Left forelimb (tissue), 1 donor: Measurements from ENCODE around the gene KRTAP29-1.
"Not testable (repeated sequence)": the region's sequence is repeated elsewhere in the genome, so short reads cannot be mapped to it uniquely, and the experiment has no call there.

Experiments
- DNase-seq: peaks from one replicate; pipeline ENCODE4 v3.0.0-alpha.2; 2018; ENCODE audit warnings: low spot score

KRTAP29-1 gene, protein sequence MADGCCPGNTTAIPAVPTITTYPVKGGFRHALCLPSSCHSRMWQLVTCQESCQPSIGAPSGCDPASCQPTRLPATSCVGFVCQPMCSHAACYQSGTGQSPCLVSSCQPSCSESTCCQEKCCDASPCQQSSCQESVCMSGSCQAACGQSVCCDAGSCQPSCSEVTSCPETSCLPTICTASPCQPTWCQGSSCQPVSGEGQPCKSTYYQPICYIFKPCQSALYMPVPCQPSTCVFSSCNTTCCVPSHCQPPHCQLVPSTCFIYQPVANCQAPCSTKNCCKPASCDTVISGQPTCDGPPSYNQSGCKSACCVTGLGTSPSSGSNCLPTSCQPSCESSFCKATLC

DNA sequence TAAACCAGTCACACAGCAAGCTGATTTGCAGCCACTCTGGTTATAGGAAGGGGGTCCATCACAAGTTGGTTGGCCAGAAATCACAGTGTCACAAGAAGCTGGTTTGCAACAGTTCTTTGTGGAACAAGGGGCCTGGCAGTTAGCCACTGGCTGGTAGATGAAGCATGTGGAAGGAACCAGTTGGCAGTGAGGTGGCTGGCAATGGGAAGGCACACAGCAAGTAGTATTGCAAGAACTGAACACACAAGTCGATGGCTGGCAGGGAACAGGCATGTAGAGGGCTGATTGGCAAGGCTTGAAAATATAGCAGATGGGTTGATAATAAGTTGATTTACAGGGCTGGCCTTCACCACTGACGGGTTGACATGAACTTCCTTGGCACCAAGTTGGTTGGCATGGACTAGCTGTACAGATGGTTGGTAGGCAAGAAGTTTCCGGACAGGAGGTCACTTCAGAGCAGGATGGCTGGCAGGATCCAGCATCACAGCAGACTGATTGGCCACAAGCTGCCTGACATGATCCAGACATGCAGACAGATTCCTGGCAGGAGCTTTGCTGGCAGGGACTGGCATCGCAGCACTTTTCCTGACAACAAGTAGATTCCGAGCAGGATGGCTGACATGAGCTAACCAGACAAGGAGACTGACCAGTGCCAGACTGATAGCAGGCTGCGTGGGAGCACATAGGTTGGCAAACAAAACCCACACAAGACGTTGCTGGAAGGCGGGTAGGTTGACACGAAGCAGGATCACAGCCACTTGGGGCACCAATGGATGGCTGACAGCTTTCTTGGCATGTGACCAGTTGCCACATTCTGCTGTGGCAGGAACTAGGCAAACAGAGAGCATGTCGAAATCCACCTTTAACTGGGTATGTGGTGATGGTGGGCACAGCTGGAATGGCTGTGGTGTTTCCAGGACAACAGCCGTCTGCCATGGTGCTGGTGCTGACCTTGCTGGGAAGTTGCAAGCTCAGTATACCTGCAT, at the start of gene KRTAP29-1:
TSS of gene KRTAP29-1 (minus strand) at position 936 of the 986 bp plus-strand sequence. CDS start at position 936, 0 bp downstream.
- DNase-seq, result no peak

DNA sequence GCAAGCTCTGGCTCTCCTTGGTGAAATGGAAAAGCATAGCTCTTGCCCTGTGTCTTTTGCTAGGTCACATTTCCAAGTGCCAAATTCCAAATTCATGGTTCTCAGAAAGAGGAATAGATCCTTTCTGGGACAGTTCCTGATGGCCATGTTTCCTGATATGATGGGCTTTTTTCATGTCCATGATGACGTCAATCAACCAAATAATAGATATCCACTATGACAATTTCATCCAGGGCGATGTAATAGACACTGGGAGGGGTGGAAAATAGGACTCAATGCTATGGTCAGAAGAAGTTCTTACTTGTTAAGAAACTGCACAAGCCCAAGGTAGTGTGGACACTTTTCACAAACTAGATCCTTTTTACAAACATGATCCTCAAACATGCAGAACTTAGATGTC, 48.5 kb upstream of the KRTAP29-1 start:
- no peak for DNase-seq

DNA sequence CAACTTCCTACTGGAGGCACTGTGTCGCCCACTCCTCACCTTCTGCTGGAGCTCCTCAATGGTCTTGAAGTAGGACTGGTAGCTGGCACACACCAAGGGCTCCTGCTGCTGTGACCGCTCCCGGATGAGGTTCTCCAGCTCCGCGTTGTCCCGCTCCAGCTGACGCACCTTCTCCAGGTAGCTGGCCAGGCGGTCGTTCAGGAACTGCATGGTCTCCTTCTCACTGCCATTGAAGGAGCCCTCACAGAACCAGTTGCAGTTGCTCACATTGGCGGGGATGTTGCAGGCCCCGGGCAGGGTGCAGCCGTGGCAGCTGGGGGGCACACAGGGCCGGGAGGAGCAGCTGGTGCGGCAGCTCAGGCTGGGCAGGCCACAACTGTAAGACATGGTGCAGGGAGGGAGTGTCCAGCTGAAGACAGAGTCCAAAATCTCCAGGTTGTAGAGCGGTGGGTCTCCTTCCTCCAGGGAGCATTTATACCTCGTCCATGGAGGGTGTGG, 47.8 kb upstream of the KRTAP29-1 start, which contains the start of gene KRT33A:
TSS of gene KRT33A (minus strand) at position 448 of the 498 bp plus-strand sequence. CDS start at position 387, 61 bp downstream.
- DNase-seq, result not testable (repeated sequence)

DNA sequence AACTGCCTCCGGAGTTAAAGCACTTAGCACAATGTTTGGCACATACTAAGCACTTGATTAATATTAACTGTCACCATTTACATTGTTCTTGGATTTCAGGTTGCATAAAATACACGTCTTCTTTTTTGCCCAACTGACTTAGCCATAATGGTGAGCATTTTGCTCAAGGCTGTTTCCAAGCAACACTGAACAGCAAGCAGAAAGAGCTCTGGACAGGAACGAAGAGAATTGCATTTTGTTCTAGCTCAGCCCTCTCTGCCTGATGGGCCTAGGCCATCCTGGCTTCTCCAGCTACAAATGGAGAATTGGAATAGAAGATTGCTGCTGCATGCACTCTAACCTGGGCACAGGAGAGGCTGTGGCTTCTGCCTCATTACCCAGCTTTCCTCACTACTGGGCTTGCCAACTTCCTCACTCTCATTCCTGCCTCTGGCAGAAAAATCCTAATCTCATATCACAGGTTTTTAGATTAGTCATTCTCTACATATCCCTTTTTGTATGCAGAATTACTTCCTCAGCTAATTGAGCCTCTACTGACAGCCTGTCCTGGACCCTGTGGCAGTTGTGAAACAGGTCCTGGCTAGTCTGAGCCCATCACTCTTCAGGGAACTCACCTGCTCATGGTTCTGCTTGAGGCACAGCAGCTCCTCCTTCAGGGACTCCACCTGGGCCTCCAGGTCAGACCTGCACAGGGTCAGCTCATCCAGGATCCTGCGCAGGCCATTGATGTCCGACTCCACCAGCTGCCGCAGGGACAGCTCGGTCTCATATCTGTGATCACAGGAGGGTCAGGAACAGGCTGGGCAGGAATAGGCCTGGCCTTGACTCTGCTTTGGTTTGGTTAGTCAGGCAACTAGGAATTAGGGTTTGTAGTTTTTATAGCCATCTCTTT, 45.5 kb upstream of the KRTAP29-1 start:
- no peak for DNase-seq

DNA sequence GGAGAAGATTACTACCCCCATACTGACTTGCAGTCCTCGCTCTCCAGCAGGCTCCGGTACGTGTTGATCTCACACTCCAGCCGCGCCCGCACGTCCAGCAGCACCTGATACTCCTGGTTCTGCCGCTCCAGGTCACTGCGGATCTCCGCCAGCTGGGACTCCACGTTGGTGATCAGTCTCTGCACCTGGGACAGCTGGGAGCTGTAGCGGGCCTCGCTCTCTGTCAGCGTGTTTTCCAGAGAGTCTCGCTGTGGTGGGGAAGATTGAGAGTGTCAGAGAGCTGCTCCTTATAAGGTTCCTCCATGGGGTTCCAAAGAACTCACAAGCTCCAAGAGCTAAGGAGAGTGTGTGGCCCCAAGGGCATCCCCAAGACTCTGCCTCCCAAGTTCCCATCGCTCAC, 43.8 kb upstream of the KRTAP29-1 start:
- DNase-seq, result not testable (repeated sequence)

DNA sequence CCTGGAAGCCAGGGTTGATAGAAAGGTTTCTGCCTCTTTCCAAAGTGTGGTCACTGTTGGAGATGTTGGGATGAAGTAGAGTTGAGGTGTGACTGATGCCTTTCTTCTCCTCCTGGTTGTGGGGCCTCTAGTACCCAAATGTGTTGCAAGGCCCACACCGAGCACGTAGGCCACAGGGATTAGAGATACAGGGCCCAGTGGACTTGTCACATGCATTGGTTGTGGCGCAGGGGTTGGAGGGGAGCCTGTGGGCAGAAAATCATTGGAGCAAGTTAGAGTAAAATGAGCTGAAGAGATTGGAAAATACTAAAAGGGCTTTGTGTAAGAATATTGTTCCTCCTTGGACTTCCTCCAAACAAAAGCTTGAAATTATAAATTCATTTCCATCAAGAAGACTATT, 43.3 kb upstream of the KRTAP29-1 start:
- DNase-seq, result no peak

DNA sequence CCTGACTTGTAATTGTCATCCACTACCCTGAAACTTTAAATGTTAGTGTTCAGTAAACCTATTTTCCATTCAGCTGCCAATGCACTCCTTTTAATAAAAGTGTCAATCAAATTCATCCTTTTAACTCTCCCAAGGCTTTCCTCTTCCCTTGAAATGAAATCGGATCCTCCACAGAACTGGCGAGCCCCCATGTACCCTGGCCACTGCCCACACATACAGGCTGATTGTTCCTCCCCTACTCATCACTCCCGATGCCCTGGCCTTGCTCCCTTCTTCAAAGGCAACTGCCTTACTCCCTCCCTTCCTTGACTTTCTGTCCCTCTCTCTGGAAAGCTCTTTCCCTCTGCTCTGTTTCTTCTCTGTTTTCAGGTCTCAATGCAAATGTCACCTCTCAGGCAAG, 40.4 kb upstream of the KRTAP29-1 start:
- no peak for DNase-seq

DNA sequence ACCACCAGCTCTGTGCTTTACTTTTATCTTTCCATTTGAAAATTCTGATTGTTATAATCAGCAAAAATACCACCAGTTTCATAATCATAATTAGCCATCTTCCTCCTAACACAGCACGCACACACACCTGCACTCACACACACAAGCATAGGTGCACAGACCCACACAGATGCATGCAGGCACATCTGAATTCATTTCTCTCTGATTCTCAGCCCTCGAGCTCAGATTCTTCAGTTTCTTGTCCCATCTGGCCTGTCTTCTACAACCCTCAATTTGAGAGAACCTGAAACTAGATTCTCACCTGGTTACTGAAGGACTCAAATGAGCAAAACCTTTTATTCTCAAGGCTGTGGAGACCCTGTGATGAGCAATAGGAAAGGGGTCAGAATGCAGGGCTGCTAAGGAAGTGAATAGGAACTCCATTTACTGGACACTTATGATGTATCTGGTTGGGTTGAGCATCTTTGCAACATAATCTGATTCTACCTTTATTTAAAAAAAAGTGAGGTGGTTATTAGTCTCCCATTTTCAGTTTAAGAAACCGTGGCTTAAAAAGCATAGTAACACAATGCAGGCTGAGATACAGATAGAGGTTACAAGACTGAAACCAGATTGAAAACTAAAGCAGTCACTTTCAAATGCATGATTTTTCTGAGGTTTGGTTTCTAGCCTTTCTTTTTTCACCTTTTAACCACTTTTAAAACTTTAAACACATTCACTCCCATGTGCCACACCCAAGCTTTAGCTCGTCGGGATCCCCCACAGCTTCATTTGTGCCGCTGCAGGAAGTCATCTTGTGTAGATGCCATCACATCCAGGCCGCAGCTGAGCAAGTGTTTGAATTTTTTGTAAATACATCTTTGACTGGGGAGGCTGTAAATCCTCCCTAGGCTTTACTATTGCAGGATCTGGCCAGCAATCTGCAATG, 38.5 kb upstream of the KRTAP29-1 start:
- DNase-seq, result no peak

DNA sequence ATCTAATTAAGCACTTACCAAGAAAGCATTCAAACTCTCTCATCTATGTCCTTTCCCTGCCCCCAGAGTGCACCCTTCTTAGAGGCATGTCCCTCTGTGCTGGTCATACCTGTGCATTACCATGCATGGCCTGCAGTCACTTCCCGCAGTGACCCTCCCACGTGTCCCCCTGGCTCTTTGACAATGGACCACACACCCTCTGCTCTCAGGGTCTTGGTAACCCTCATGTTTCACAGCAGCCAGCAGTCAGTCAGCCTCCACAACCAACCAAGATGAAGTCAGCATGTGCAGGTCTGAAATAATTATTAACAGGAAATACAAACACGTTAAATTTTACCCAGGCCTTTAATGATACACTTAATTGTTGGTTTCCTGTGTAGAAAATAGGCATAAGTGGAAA, 37.8 kb upstream of the KRTAP29-1 start:
- no peak for DNase-seq

DNA sequence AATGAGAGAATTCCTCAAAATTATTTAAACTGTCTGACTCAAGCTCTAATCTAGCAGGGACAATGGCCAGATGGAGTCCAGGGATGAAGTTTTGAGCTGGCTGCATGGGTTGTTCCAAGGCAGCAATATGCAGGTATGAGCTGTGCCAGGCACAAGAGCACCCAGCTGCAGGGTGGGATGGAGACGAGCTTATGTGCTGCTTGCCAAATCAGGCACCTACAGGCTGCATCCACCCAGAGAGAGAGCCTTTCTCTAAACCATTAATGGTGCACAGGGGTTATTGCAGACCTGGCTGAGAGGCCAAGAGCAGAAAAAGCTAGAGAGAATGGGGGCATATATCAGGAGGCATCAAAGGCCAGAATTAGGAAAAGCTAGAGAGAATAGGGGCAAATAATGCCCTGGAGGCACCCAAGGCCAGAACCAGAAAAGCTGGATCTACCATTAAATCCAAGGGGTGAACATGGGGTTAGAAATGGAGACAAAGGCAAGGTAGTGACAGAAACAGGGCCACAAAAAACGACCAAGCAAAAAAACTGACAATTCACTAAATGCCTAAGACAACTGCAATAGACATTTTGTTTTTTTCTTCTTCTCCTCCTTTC, 37.0 kb upstream of the KRTAP29-1 start:
- DNase-seq, result no peak

DNA sequence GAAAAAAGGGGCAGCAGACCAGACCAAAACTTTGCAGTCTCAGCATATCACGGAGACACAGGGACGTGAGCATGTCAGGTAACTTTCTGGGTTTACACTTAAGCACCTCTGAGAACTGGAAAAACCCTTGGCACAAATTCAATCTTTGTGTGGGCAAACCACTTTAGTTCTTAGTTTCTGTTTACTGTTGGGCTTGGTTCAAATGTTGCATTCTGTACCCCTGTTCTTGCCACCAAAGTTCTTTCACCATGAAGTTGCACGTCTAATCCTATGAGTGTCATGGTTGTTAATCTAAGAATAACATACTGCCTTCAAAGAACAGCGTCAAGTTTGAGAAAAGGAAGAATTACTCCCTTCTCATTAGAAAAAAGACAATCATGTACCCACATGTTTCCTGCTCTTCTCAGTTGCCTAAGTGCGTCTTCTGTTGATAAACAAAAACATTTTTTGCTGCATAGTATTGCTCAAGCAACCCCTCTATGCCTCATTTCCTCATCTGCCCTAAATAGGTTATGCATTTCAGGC, 36.4 kb upstream of the KRTAP29-1 start:
- DNase-seq, result no peak

DNA sequence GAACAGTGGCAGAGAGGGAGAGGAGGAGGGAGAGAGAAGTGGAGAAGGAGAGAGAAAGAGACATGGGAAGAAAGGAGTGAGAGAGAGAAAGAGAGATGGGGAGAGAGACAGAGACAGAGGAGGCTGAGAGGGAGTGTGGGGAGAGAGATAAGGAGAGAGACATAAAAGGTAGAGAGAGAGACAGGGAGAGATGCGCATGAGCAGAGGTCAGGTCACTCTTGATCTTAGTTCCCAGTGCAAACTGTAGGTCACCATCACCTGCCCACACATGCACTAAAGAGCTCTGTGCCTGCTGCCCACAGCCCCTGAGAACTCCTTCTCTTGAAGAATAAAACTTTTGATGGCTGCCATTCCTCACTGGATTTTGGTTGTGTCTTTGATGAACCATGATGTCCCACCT, 33.1 kb upstream of the KRTAP29-1 start:
- no peak for DNase-seq

DNA sequence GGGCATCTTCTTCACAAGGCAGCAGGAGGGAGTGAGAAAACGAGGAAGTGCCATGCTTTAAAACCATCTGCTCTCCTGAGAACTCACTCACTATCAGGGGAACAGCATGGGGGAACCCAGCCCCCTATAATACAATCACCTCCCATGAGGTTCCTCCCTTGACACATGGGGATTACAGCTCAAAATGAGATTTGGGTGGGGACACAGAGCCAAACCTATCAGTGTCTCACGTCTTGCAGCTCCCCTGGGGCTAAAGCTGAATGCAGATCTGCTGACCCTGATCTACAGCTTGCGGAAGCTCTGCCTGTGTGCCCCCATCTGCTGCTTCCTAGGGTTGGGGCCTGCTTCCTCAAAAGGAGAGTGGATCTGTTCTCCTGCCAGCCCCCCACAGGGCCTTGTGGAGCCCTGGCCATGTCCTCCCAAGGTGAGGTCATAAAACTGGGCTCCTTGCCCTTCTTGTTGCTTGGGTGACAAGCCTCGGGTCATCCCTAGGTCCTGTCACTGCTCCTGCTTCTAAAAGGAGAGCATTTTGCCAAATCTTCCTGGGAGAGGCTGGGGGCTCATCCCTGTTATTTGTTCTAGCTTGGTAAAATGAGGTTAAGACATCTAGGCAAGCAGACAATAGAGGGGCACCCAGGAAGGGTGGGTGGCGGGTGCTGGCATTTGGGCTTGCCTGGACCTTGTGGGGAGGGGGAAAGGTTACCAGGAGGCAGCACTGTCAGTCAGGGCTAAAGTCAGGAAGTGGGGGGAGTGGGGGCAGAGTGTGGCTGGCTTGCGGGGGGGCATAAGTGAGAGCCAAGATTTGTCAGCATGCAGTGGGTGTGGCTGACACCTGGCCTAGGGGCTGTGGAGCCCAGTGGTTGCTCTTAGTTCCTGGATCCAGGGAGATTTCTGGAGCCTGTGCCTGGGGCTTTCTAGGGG, 32.0 kb upstream of the KRTAP29-1 start:
- DNase-seq, result no peak

DNA sequence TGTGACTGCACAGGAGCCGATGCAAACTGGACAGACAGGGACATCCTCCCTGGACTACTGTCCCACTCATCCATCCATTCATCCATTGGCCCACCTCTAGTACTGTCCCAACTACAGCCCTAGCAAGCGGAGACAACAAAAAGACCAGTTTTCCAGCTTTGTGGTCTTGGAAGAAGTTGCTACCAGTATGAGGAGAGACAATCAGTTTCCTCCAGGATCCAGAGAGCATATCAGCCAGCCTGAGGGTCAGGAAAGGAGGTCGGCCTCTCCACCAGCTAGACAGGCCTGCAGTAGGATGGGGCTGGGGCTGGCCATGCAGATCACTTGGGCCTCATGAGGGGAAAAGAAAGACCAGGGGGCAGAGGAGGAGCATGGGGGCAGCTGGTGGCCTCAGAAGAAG, 31.2 kb upstream of the KRTAP29-1 start:
- DNase-seq, result no peak

DNA sequence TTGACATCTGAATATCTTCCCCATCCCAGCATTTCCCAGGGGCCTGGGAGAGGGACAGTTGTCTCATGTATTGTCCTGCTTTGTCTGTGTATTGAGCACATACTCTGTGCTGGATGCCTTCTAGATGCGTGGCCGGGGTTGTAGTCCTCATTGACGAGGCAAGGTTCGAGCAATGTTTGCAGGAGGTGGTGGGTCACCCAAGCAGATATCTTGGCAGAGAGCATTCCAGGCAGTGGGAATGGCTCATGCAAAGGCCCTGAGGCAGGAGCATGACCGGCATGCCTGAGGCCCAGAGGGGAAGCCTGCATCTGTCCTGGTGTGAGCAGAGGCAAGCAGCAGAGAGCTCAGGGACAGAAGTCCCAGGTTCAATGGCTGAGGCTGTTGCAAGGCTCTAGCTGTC, 30.4 kb upstream of the KRTAP29-1 start:
- DNase-seq, result no peak

DNA sequence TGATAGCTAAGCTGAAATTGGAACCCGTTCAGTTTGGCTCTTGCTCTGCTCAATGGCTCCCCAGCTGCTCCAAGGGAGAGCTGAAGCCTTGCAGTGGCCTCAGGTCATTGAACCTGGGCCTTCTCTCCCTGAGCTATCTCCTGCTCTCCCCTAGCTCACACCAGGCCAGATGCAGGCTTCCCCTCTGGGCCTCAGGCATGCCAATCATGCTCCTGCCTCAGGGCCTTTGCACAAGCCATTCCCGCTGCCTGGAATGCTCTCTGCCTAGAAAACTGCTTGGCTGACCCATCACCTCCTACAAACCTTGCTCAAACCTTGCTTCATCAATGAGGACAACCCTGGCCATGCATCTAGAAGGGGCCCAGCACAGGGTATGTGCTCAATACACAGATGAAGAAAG, 29.6 kb upstream of the KRTAP29-1 start:
- no peak for DNase-seq

DNA sequence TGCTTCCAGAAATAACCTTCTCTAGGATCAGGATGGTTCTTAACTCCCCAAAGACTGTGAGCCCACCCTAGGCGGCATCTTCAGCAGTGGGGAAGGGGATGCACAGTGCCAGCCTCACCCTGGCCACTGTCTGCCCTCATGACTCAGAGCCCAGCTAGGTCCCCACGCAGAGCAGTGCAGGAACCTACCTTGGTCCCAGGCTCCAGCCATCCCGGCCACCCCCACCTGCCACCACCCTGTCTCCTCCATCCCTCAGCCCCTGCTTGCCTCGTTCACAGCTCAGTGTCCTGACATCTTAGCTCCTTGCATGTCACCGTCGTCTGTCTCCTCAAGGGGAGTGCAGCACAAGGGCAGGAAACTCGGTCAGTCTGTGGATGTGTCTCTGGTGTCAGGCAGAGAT, 29.0 kb upstream of the KRTAP29-1 start:
- DNase-seq, result no peak

DNA sequence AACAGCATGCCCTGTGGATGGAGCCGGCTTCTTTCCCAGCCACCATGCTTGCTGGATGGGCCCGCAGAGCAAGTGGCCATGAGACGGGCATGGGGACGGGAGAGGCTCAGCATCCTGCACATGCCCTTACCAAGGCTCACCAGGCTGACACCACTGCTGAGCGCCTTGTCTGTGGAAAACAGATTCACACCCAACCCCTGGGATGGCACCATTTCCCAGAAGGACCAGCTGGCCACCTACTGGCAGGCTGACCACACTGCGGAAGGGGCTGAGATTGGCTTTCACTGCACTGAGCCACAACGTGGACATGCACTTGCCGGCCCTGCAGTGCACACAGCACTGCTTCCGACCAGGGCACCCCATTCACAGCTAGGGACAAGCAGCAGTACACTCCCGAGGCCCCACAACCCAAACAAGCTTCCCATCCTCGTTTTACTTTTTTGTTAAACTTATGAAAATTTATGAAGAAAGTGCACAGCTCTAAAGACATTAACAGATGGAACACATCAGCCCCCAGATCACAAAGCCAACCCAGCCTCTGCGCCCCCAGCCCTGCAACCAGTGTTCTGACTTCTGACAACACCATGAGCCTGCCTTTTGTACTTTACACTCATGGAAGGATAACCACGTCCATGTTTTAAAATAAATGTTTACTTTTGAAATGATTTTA, 26.8 kb upstream of the KRTAP29-1 start:
- DNase-seq, result no peak
